ENCODE data around the gene SPEM2.
A peak's percentile ranks its signal among the peaks of the same experiment; 100 is the strongest.

DNA sequence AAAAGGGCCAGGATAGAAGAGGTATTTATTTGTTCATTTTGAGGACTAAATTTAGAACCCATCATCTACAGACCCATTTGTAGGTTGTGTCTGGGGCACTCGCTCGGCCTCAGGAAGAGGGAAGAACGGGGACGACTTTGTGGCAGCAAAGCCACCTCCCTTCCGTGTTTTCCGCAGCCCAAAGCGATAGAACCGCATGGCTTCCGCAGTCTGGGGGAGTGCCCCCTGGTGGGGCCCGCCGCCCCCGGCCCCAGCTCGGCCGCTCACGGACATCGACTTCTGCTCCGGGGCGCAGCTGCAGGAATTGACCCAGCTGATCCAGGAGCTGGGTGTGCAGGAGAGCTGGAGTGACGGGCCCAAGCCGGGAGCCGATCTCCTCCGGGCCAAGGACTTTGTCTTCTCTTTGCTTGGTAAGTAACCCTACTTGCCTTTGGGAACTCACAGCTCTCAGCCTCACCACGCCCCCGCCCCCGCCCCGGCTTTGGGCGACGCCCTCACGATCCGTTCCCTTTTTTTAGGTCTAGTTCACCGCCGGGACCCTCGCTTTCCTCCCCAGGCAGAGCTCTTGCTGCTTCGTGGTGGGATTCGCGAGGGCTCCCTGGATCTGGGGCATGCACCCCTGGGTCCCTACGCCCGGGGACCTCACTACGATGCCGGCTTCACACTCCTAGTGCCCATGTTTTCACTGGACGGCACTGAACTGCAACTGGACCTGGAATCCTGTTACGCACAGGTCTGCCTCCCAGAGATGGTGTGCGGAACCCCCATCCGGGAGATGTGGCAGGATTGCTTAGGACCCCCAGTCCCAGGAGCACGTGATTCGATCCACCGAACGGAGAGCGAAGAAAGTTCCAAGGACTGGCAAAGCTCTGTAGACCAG, 10.5 kb downstream of the SPEM2 start:
- TF ChIP-seq POLR2A (IDR thresholded peaks at IDR 0.05; ENCODE audit: low read depth, low read length) (no peak), POLR2AphosphoS5 (IDR thresholded peaks at IDR 0.05; ENCODE audit: low read depth, low read length) (no peak), SPI1 (IDR thresholded peaks at IDR 0.05; ENCODE audit: low read depth, low read length) (0 out of 2 replicates have a peak, but pooled peaks have one; percentile 3), TAF1 (IDR thresholded peaks at IDR 0.05; ENCODE audit: low read depth, low read length) (no peak), POU2F2 (IDR thresholded peaks at IDR 0.05; ENCODE audit: low read depth, low read length) (no peak)

All from GM12891 (cell line).